NK-92 (cell line): ENCODE data around the gene CRISP3.
"Not testable (repeated sequence)": the region's sequence is repeated elsewhere in the genome, so short reads cannot be mapped to it uniquely, and the experiment has no call there.

Experiments
- DNase-seq: peaks from one replicate; lab custom pipeline; 2025; ENCODE audit not compliant: unreplicated experiment; lab: John Stamatoyannopoulos, UW

CRISP3 gene, protein sequence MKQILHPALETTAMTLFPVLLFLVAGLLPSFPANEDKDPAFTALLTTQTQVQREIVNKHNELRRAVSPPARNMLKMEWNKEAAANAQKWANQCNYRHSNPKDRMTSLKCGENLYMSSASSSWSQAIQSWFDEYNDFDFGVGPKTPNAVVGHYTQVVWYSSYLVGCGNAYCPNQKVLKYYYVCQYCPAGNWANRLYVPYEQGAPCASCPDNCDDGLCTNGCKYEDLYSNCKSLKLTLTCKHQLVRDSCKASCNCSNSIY

DNA sequence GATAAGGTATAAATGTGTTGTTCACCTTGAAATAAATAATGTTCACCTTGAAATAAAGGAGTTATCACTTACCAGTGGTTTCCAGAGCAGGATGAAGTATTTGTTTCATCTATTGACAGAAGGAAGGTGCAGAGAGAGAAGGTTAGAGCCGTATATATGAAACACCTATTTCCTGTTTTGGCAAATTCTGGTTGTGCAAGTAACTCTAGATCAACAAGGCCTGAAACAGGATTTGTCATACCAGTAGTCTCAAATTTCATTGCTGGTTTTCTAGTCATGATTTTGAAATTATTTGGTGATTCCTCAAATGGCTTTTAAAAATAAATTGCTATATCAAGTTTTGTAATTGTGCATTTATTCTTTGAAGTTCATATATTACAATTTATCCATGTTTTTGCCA is at the start of gene CRISP3:
CRISP3 (minus strand) TSS at position 130 of the 400 bp plus-strand sequence; CDS start at position 109, 21 bp downstream.
- DNase-seq, result no peak

DNA sequence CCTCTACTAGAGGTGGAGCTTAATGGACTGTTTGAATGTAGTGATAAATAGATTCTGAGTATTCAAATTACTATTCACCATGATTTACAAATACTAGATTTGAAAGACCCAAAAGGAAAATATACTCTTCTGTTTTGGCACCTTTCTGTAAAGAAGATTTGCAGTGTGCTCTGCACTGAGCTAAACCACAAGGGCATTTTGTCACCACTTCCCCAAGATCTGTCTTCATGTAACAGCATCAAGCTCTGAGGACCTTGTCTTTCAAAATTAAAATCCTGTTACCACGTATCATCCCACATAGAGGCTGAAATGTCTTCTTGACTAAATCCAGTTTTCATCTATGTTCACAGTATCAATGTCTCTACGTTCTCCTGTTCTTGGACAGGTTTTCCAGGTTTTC is 46.2 kb upstream of the CRISP3 start:
- no peak for DNase-seq

DNA sequence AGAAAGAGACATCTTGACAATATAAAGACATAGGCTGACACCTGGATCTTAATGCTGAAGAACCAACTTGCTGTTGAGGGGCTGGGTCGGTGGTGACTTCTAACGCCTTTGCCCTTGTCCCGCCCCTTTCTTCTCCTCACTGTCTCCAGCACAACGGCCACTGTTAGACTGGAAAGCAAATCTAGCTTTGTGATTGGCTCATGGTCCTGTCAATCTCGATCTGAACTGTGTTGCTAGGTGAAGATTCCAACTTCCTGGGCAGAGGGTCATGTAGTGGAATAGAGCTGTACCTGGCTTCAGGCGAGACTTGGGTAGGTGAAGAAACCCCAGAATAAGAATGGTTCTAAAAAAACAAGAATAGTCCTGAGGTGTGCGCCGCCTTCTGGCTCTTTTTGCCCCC is 43.0 kb upstream of the CRISP3 start, which contains the start of gene PGK2:
PGK2 (minus strand) TSS at position 110 of the 400 bp plus-strand sequence; CDS start at position 12, 98 bp downstream.
- DNase-seq, result no peak

DNA sequence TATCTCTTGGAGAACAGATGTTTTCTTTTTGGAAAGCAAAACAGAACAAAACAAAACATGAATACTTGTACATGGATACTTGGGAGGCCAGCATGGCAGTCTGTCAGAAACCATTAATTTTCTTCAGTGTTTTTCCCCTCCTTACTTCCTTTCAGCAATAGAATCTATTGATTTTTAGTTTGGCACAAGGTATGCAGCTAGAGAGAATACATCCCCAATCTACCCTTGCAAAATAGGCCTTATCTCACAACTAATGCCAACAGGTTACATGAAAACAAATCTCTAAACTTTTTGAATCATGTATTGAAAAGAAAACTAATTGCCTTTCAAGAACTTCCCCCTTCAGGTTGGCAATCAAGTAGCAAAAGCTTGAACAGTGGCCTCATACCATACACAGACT is 40.1 kb upstream of the CRISP3 start:
- no peak for DNase-seq

DNA sequence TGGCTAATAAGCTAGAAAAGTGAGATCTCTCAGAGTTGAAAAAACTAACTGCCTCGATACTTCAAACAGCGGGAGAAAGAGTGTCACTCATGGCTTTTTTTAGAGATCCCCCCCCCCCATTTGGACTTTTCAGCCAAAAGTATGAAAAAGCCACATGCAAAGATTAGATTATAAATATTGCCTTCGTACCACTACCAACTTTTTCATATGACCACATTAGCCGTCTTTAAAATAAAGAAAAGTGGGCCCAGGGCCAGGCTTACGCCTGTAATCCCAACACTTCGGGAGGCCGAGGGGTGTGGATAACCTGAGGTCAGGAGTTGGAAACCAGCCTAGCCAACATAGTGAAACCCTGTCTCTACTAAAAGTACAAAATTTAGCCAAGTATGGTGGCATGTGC is 38.5 kb upstream of the CRISP3 start:
- no peak for DNase-seq

DNA sequence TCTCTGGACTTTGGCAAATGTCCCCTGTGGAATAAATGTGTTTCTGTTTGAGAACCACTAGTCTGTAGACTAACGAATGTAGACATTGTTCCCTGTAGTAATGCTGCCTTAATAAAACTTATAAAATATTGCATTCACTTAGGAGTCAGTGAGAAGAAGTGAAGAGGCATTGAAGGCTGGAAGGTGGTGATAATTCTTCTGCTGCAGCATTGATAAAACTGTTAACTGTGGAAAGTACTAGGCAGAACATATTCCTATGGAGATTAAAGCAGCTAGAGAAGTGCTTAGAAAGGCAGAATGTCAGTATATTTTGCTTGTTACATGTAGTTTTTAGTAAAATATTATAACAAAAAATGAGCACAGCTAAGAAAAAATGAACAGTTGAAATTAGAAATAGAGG is 38.1 kb upstream of the CRISP3 start:
- DNase-seq, result no peak

DNA sequence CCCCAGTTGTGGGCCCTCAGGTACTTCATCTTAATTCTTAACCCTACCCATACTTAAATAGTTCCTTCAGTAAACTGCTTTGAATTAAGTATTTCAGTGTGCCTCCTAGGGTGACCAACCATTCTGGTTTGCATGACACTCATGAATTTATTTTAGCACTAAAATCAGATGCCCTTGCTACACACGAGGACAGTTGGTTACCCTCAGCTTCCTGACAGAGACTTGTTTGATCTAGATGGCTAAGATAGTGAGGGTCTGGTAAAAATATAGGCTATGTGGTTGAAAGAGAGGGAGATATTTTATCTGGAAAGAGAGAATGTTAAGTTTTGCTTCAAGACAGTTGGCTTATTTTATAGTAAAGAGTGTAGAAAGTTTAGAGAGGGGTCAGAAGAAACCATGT is 32.3 kb upstream of the CRISP3 start:
- no peak for DNase-seq

DNA sequence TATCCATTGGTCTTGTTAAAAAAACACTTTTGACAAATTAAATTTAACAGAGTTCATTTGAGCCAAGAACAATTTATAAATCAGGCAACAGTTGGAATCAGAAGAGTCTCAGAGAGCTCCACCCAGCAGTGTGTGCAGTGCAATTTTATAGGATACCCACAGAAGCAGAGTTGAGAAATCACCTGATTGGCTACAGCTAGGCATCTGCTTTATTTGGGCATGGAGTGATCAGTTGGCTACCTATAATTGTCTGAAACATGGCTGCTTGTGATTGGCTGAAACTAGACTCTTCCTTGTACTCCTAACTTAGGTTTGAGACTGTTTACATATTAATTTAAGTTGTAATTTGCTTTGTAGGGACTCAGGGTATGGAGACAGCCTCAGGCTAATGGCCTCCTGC is 30.9 kb upstream of the CRISP3 start:
- DNase-seq, result no peak

DNA sequence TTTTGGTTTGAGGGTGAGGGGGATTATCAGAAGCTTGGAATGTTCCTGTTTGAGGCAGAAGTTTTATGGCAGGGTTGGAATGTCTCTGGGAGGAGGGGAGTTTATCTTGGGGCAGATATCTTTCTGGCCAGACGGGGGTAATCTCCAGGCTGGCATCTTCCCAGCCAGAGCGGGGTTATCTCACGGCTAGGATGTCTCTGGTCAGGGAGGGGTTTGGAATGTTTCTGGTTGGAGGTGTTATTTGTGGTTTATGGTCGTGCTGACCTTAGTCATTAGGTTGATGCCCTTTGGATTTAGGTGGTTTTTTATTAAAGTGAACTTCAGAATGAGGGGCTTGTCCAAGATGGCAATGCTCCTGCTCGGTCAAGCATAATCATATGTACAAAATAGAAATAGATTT is 28.1 kb upstream of the CRISP3 start:
- no peak for DNase-seq

DNA sequence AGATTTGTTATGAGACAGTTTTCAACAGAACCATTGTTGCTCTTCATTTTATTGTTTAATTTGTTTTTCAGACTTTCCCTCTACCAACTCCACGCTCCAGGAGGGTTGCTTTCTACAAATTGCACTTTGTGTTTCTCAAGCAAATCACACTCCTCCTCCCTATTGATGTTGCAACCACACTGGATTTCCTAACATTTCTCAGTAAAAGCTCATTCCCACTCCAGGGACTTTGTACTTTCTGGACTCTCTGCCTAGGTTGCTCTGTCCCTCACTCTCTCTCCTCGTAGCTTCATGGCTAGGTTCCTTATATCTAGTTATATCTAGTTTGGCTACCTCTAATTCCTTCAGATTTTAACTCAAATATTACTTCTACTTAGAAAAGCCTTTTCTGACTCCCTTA is 22.6 kb upstream of the CRISP3 start:
- no peak for DNase-seq

DNA sequence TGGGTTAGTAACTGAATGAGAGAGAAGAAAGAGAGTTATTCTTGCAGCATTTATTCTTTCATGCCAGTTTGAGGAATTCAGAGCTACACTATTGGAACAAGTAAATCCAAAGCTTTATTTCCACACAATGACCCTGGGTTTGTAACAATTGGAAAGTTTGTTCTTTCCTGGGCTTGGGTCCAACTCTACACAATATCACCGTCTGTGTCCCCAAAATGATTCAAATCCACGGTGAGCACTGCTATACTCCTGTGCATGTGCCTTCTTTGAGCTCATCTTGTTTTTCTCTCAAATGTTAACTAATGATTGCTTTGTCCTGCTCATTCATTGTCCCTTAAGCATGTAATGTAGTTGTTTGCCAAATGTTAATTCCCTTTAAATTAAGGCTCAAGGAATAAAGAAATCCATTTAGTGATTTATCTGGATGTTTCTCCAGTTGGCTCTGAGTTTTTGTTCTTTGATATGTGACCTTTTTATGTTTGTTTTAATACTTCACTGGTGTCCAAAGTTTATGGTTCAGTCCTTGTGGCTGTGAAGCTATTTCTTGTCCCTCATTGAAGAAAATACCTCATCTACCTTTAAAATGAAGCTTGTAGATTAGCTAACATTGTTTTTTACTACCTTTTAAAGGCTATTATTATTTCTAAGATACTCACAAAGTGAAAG is 20.5 kb upstream of the CRISP3 start:
- DNase-seq, result no peak

DNA sequence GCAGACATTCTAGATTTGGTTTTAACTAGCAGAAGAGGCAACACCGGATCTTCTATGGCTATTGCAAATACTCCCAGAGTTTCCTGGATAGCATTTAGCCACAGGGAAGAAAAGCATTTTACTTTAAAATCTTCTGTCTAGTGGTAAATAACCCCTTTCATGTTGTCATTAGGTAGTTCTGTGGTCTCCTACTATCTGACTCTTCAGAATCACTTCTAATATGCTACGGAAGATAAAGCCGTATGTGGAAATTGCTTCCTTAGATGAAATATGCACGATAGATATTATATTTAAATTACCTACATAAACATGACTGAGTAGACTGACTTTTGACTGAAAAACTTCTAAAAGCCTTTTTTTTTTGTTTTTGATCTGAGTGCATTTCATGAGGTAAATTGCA is 759 bp downstream of the CRISP3 start:
- no peak for DNase-seq

DNA sequence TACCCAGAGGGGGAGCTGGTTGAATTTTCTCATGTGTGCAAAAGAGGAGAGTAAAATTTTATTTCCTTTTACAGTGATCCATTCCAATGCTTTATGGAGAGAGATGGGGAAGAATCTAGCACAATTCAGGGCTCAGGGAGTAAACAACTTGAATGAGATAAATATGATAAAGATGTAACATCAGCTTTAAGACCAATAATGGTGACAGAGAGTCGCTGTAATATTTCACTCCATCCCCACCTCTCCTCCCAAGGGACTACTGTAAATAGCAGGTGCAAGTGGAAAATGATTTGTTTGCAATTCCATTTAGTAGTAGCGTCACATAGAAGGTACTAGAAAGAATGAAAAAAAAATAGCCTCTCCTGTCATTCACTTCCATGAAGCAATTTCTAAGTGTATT is 4.8 kb downstream of the CRISP3 start:
- no peak for DNase-seq

DNA sequence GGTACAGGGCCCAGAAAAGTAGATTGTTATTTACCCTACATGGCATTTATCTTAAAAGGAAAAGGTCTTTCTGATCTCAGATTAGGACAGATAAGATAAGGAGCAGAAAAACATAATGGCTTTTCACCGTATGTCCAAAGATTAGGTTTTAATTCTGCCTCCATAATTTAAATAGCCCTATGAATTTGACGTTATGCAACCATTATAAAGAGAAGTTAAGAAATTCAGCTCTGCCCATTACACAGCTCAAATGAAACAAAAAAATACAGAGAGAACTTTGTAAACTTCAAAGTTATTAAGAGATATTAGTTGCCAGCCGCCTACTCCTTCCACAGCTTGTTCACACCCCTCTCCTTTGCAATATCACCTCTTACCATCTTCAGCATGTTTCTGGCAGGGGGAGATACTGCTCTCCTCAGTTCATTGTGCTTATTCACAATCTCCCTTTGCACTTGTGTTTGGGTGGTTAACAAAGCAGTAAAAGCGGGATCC is 8.1 kb downstream of the CRISP3 start:
- DNase-seq, result no peak

DNA sequence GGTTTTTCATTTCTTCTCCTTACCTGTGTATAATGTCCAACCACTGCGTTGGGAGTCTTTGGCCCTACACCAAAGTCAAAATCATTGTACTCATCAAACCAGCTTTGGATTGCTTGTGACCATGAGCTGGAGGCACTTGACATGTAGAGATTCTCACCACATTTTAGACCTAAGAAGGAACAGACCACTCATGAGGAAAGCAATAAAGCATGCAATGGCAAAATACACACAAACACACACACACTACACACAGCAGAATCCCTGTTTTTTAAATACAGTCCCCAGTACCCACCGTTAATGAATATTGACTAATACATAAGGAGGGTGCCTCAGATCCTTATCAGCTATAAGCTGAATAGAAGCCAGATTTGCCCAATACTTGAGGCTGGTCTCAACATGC is 10.5 kb downstream of the CRISP3 start:
- DNase-seq, result no peak

DNA sequence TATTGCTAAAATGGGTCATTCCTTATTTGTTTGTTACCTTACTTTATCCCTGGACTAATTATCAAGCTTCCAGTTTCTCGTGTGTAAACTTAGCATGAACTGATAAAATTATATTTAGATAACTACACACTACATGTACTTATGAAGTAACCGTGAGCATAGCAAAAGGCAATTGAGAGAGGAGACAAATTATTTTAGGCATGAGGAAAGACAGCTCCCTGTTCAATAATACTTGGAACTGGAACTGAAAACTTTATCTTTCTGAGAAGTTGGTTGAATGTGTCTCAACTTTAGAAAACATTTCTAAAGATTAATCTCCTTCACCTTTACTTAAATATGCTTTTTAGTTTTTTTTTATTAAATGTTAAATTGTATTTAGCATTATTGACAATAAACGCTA is 11.4 kb downstream of the CRISP3 start:
- no peak for DNase-seq

DNA sequence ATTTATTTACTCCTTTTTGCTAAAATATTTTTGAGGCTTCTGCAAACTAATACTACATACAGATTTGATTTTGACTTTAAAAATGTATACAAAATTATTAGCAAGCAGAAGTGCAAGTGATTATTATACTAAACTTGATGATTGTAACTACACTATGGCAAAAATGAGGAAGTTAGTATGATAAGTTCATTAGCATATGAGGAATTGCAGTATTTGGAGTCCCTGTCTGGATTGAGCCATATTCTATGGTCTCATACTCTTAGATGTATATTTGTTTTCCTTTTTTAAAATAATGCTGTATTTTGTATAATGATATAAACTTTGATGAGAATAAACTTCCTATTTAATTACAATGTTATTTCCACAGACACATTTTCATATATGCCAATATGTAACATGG is 13.9 kb downstream of the CRISP3 start:
- DNase-seq, result no peak

DNA sequence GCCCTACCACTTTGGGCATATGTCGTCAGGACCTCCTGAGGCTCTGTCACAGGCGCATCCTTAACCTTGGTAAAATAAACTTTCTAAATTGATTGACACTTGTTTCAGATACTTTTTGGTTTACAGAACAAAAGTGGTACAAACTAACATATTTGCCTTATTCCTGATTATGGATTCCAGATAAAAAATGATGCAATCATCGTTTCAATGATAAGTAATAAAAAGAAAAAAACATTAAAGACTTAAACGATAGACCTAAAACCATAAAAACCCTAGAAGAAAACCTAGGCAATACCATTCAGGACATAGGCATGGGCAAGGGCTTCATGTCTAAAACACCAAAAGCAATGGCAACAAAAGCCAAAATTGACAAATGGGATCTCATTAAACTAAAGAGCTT is 20.3 kb downstream of the CRISP3 start:
- not testable (repeated sequence) for DNase-seq

DNA sequence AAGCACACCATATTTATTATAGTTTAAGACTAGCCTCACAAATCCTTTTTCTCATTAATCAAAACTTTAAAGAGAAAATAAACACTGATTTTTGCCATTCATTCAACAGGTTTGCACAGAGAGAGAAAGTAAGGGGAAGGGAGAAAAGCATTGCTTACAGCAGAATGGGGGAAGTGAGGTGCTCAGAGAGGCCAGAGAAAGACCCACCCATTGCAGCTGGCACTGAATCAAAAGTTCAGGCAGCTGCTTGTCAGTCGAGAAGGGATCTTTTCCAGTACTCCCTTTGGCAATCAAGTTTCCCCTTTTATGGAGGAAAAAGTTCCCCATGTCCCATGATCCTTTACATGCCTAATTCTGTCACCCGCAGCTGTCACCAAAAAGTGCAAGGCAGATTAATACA is 22.9 kb downstream of the CRISP3 start:
- no peak for DNase-seq

DNA sequence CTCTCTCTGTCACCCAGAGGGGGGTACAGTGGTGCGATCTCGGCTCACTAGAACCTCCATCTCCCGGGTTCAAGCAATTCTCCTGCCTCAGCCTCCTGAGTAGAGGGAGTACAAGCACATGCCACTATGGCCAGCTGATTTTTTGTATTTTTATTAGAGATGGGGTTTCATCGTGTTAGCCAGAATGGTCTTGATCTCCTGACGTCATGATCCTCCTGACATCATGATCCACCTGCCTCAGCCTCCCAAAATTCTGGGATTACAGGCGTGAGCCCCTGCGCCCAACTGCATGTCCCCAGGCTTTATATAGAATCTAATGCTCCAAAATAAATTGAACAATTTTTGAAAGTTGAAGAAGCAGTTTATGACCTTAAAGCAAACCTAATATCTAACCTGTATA is 23.8 kb downstream of the CRISP3 start:
- no peak for DNase-seq

DNA sequence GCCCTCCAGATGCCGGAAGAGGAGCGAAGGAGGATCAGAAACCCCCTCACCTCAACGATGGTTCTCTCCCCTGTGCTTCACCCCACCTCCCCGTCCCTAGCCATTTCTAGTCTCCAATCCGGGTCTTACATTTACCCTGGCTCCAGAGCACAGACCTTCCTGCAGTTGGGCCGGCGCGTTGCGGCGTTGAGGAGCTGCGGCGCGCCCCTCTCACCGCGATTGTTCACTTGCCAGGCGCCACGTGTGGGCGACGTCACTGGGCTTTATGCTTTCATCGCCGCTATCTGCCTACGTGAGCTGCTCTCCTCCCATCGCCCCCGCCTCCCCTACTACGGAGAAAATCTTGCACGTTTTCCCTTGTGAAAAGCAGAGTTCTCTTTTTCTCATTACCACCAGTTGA is 30.8 kb downstream of the CRISP3 start, which contains the start of gene CRISP2:
CRISP2 (minus strand) TSS at position 198 of the 400 bp plus-strand sequence. CDS start 4,347 bp downstream, outside the sequence.
- DNase-seq, result no peak

DNA sequence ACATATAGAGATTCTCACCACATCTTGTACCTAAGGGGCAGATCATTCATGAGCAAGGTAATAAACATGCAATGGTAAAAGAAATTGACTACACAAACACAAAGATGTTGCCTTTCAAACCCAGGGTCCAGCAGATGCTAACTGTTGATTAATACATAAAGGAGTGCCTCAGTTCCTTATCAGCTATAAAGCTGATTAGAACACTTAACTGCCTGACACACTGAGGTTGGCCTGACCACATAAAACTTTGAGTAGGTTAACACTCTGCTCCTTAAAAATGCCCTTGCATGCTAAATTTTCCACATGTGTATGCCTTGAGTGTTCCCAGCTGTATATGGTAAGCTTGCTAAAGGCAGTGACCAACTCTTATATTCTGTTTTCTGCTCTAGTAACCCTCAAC is 45.7 kb downstream of the CRISP3 start:
- no peak for DNase-seq

DNA sequence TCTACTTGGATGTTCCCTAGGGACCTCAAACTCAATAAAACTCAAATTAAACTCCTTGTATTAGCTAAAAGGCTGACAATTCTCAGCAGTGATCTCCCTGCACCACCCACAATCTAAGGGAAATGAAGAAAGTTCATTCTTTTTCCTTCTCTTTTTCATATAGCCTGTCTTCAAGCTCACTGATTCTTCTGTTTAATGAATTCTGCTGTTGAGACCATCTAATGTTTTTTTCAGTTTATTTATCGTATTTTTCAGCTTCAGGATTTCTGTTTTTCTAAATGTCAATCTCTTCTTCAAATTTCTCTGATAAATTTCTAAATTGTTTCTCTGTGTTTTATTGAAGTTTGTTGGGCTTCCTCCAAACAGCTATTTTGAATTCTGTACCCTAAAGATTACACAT is 50.7 kb downstream of the CRISP3 start:
- DNase-seq, result no peak
